ENCODE data around the gene MAP1A. TPM values are rescaled to one million over a fixed set of nuclear protein-coding genes. Genes with fewer than 3 reads are reported as not detected.
A peak's percentile ranks its signal among the peaks of the same experiment; 100 is the strongest.

The MAP1A gene
- total RNA-seq, 4 donors from 2014 or later: 5.9 to 27.6 (median 12.8) TPM

GRCh38 chr15:43492266-43492665 is 25.1 kb upstream of the MAP1A start:
- intact Hi-C loops (cut with DNase I; ENCODE audit: low total_unique reads): no loop called here
- no peak for DNase-seq
- Histone ChIP-seq H3K4me1 (no peaks in the 10 kb centered on the region), H3K27me3 (no peaks in the 10 kb centered on the region), H3K36me3 (no peaks in the 10 kb centered on the region), H3K4me3 (peak overlapping the region; percentile 79 to 98), H3K9me3 (no peaks in the 10 kb centered on the region), H3K27ac (peak overlapping the region; percentile 87 to 88)
- TF ChIP-seq CTCF (IDR thresholded peaks at IDR 0.05) (no peak), POLR2A (IDR thresholded peaks at IDR 0.05) (no peak)

- no peaks in the 10 kb centered on the region for H3K27me3 ChIP-seq
- H3K27ac ChIP-seq: peak within 1 kb of the TSS; percentile 87 to 88
- H3K9me3 ChIP-seq: no peaks in the 10 kb centered on the region
- H3K4me1 ChIP-seq: no peaks in the 10 kb centered on the region
- no peaks in the 10 kb centered on the region for H3K36me3 ChIP-seq
- DNase-seq: peak; percentile 94 to 97
- peak within 1 kb of the TSS; percentile 79 to 98 for H3K4me3 ChIP-seq
- TF ChIP-seq POLR2A (IDR thresholded peaks at IDR 0.05): peak in 1 of 2 donors; percentile 62
- peak in 1 of 4 experiments; percentile 10 for TF ChIP-seq CTCF (IDR thresholded peaks at IDR 0.05)
- intact Hi-C loops (cut with DNase I; ENCODE audit: low total_unique reads): no loop called here
Measured at GRCh38 chr15:43492673-43493601, 24.5 kb upstream of the MAP1A start, which contains the start of gene TP53BP1. TSS of gene TP53BP1 (minus strand) at chr15:43493156. CDS start at chr15:43493043, 113 bp downstream.

- peak overlapping the region; percentile 87 to 88 for H3K27ac ChIP-seq
- no peaks in the 10 kb centered on the region for H3K27me3 ChIP-seq
- H3K4me1 ChIP-seq: no peaks in the 10 kb centered on the region
- no peak for DNase-seq
- peak overlapping the region; percentile 79 to 98 for H3K4me3 ChIP-seq
- intact Hi-C loops (cut with DNase I; ENCODE audit: low total_unique reads): no loop called here
- TF ChIP-seq POLR2A (IDR thresholded peaks at IDR 0.05) (no peak), CTCF (IDR thresholded peaks at IDR 0.05) (no peak)
- H3K36me3 ChIP-seq: no peaks in the 10 kb centered on the region
- H3K9me3 ChIP-seq: no peaks in the 10 kb centered on the region
Measured at GRCh38 chr15:43493703-43494472, 23.5 kb upstream of the MAP1A start.

GRCh38 chr15:43498990-43499389 is 18.4 kb upstream of the MAP1A start:
- no peaks in the 10 kb centered on the region for H3K36me3 ChIP-seq
- DNase-seq: no peak
- H3K27ac ChIP-seq: no peak overlapping the region
- TF ChIP-seq CTCF (IDR thresholded peaks at IDR 0.05) (no peak), POLR2A (IDR thresholded peaks at IDR 0.05) (no peak)
- H3K4me1 ChIP-seq: no peaks in the 10 kb centered on the region
- H3K4me3 ChIP-seq: no peak overlapping the region
- no peaks in the 10 kb centered on the region for H3K9me3 ChIP-seq
- intact Hi-C loops (cut with DNase I; ENCODE audit: low total_unique reads): no loop called here
- H3K27me3 ChIP-seq: no peaks in the 10 kb centered on the region
